HG03432 (cell line): Measurements from ENCODE around the gene THPO.

Experiments
- ATAC-seq: cut with Tn5 transposase; IDR thresholded peaks from one replicate; pipeline ENCODE4 v1.9.1; 2021; ENCODE audit warnings: mild to moderate bottlenecking, moderate library complexity; ENCODE audit not compliant: unreplicated experiment

THPO gene

GRCh38 chr3:184386047-184386806, 8.2 kb upstream of the THPO start:
- ATAC-seq: no peak

GRCh38 chr3:184384856-184385422, 6.9 kb upstream of the THPO start:
- ATAC-seq: no peak

GRCh38 chr3:184384342-184384741, 6.3 kb upstream of the THPO start:
- ATAC-seq: no peak

GRCh38 chr3:184383033-184383740, 5.2 kb upstream of the THPO start:
- ATAC-seq: no peak

- no peak for ATAC-seq
Measured at GRCh38 chr3:184382326-184383032, 4.5 kb upstream of the THPO start.

- no peak for ATAC-seq
Measured at GRCh38 chr3:184381261-184382224, 3.5 kb upstream of the THPO start.

GRCh38 chr3:184380627-184381260, 2.7 kb upstream of the THPO start:
- ATAC-seq: no peak

GRCh38 chr3:184380185-184380626, 2.2 kb upstream of the THPO start:
- no peak for ATAC-seq

GRCh38 chr3:184379358-184380184, 1.6 kb upstream of the THPO start, which contains the start of gene CHRD:
TSS of gene CHRD (plus strand) at chr3:184380054. CDS start at chr3:184380319, 265 bp downstream.
- ATAC-seq: no peak

- no peak for ATAC-seq
Measured at GRCh38 chr3:184378651-184379357, 797 bp upstream of the THPO start.

GRCh38 chr3:184377374-184377773, 633 bp downstream of the THPO start:
- ATAC-seq: no peak

- no peak for ATAC-seq
Measured at GRCh38 chr3:184375747-184376461, 2.1 kb downstream of the THPO start.

- ATAC-seq: no peak
Measured at GRCh38 chr3:184373422-184373821, 4.6 kb downstream of the THPO start.

GRCh38 chr3:184372911-184373310, 5.1 kb downstream of the THPO start:
- ATAC-seq: no peak

- ATAC-seq: no peak
Measured at GRCh38 chr3:184372296-184372821, 5.6 kb downstream of the THPO start.

GRCh38 chr3:184371570-184372018, 6.4 kb downstream of the THPO start:
- ATAC-seq: peak; percentile 74

GRCh38 chr3:184368586-184369183, 9.3 kb downstream of the THPO start:
- no peak for ATAC-seq
